NCI-H2107 (cell line): ENCODE data around the gene CCT6B.
"Not testable (repeated sequence)": the region's sequence is repeated elsewhere in the genome, so short reads cannot be mapped to it uniquely, and the experiment has no call there.

Experiments
- DNase-seq: peaks from one replicate; lab custom pipeline; 2025; lab: John Stamatoyannopoulos, UW

The CCT6B gene, protein sequence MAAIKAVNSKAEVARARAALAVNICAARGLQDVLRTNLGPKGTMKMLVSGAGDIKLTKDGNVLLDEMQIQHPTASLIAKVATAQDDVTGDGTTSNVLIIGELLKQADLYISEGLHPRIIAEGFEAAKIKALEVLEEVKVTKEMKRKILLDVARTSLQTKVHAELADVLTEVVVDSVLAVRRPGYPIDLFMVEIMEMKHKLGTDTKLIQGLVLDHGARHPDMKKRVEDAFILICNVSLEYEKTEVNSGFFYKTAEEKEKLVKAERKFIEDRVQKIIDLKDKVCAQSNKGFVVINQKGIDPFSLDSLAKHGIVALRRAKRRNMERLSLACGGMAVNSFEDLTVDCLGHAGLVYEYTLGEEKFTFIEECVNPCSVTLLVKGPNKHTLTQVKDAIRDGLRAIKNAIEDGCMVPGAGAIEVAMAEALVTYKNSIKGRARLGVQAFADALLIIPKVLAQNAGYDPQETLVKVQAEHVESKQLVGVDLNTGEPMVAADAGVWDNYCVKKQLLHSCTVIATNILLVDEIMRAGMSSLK

DNA sequence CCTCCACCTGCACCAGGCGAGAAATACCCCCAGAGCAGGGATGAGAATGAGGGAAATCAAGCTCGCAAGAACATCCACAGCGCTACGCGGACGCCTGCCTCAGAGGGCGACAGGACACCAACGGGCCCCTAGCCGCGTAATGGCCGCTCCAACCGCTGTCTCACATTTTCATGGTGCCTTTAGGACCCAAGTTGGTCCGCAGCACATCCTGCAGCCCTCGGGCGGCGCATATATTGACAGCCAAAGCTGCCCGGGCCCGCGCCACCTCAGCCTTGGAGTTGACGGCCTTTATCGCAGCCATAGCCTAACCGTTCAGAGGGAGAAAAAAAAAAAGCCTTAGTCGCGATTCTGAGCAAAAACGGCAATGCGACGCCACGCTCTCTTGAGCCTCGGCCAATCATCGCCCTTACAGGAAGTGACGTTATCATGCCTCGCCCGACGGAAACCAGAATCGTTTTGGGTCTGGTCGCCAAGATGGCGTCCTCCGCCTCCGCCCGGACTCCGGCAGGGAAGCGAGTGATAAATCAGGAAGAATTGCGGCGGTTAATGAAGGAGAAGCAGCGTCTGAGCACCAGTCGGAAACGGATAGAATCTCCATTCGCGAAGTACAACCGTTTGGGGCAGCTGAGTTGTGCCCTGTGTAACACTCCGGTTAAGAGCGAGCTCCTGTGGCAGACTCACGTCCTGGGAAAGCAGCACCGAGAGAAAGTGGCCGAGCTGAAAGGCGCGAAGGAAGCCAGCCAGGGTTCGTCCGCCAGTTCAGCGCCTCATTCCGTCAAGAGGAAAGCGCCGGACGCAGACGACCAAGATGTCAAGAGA lies at the start of gene CCT6B, which contains the start of gene ZNF830:
Gene CCT6B, minus strand, starts transcription at position 368 of the 819 bp plus-strand sequence. Its CDS starts 67 bp downstream, at position 301.
Gene ZNF830, plus strand, starts transcription at position 448 of the 819 bp plus-strand sequence. Its CDS starts 27 bp downstream, at position 475.
- peak; percentile 90 for DNase-seq

DNA sequence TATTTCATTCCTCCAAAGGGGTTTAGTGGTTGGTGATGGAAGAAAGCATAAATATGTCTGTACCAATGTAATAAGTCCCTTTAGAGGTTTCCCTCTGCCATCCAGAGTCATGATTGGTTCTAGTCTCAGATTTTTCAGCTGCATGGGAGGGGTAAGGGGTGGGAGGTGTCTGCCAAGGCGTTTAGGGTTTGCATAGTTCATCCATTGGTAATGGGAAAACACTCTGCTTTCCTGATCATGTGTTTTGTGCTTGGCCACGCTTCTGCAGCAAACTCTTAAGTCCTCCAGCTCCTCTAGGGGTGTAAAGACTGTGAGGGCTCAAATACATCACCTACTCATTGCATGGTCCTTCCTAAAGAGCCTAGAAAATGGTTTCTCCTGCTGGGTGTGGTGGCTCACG lies 48.8 kb upstream of the CCT6B start:
- no peak for DNase-seq

DNA sequence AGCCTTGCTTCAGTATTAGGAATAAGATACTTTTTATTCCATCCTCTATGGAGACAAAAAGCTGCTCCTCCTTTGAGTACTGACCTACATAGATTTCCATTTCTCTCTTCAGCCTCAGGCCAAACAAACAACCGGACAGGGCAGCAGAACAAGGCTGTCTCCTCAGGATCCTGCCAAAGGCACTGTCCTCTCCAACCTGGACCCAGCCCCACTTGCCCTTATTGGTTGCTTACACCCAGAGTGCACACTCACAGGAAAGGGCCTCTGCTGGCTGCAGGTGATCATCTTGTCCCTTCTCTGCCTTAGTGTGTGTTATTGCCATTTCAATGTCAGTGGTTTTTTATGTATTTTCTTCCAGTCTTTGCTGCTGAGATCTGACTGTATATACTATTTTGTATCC lies 45.7 kb upstream of the CCT6B start:
- DNase-seq, result no peak

DNA sequence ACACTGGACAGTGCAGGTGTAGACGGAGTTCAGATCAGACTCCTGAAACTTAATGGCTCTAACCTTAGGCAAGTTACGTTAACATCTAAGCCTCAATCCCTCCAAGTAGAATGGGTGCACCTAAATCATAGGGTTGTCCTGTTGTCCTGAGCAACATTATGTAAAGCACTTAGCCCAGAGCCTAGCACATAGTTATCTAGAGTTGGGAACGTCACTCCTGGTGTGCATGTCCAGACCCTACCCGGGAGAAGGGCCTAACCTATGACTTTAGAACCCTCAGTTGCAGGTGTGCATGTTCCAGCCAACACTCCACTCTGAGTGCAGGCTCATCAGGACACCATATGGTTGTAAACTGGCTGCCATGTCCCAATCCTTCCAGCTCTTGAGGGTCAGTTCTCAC lies 45.1 kb upstream of the CCT6B start:
- DNase-seq, result no peak

DNA sequence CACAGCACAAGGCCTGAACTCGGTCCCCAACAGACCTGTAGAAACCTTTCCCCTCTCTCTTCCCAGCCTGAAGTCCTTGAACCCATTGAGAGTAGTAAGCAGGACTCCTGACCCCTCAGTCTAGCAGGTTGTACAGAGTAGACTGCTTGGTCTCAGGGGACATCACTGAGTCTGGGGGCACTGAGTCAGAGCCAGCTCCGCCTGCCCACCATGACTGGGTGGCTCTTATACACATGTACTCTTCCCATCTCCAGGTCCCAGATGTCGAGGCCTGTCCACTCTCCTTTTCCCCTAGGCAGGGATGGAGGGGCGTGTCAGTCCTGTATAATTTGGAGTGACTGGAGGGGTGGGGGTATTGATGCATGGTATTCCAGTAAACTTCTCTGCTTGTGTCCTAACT lies 42.5 kb upstream of the CCT6B start:
- no peak for DNase-seq

DNA sequence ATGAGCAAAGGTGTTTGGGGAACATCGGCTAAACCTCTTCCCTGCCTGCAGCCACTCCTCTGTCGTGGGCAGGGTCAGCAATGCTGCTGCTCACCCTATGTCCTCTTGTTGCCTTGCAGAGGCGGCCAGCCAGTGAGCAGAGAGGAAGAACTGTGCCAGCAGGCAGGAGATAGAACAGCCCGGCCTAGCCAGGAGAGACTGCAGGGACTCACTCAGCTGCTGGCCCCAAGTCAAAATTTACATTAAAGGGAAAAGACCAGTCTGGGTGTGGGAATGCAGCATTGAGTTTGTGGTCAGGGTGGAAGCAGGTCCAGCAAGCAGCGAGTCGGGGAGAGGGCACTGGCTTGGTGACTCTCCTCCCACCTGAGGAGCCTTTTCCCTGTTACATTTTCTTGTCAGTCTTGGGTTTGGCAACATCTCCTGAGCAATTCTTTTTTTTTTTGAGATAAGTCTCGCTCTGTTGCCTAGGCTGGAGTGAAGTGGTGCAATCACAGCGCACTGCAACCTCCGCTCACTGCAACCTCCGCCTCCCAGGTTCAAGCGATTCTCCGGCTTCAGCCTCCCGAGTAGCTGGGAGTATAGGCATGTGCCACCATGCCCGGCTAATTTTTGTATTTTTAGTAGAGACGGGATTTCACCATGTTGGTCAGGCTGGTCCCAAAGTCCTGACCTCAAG lies 41.8 kb upstream of the CCT6B start:
- DNase-seq, result no peak

DNA sequence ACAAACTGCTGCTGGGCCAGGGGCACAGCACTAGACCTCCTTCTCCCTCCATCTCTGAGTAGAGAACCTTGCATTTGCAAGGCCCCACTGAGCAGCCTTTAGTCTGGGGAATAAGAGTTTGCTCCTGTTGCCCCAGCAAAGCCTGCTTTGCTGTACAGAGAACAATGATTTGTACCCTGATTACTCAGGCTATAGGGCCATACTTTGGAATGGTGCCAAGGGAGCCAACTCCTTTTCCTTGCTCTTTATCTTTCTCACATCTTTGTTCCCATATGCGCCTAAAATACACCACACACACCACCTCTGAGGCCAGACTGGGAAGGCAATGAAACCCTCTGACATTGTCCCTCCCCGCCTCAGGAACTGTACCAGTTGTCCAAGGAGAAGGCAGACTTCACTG lies 40.3 kb upstream of the CCT6B start:
- no peak for DNase-seq

DNA sequence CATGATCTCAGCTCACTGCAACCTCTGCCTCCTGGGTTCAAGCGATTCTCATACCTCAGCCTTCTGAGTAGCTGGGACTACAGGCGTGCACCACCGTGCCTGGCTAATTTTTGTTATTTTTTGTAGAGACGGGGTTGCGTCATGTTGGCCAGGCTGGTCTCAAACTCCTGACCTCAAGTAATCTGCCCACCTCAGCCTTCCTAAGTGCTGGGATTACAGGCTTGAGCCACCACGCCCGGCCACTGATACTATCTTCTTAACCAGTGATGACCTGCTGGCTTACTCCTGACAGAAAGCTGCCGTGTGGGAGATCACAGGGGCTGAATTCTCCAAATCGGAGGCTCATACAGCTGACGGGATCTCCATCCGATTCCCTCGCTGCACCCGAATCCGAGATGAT lies 39.7 kb upstream of the CCT6B start:
- DNase-seq, result not testable (repeated sequence)

DNA sequence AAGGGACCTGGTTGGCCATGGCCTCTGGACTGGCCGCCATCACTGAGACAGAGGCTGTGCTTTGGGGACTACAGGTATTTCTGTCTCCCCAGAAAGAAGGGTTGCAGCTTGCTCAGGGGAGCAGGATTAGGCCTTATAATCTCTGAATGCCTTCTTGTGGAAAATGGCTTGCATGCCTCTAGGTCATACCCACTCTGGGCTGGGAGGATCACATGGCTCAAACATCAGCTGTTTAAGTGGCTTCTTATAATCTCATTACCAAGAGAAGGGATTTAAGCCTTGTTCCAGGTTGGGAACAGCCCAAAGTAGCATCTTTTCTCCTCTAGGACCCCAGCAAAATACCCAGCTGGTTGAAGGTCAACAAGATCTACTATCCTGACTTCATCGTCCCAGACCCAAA lies 38.2 kb upstream of the CCT6B start:
- DNase-seq, result no peak

DNA sequence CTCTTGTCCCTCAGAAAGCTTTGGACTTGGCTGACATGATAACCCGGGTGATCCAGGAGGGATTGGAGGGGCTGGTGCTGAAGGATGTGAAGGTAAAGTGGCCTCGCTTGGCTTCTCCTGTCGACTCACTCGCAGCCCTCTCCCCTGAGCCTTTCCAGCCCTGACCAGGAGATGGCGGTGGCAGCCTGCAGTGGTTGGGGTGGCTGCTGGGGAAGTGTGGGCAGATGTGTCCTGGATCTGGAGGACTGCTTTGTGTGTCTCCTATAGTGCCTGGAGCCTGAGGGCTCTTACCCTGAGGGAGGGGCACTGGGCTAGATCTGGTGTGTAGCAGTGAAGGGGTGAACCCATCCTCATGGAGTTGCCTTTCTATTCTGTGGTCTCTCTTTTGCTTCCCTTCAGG lies 36.9 kb upstream of the CCT6B start:
- peak; percentile 8 for DNase-seq

DNA sequence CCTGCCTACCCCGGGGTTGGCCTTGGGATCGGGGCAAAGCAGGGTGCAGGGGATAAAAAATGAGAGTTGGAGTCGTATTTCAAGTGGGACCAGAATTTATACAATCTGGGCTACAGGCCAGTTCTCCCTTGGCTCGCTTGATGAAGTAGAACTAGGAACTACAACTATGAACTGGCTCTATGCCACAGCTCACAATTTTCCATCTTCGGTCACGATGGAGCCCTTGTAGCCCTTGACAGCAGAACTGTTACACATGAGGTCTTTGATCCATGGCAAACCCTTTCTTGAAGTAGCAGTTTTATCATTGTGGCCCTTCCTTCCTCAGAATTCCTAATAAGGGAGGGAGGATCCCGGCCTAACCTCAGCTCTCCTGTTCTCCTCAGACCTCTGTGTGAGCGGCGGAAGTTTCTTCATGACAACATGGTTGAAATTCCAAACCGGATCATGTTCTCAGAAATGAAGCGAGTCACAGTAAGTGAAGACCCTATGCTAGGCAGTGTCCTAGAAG lies 36.1 kb upstream of the CCT6B start:
- DNase-seq, result peak; percentile 8

DNA sequence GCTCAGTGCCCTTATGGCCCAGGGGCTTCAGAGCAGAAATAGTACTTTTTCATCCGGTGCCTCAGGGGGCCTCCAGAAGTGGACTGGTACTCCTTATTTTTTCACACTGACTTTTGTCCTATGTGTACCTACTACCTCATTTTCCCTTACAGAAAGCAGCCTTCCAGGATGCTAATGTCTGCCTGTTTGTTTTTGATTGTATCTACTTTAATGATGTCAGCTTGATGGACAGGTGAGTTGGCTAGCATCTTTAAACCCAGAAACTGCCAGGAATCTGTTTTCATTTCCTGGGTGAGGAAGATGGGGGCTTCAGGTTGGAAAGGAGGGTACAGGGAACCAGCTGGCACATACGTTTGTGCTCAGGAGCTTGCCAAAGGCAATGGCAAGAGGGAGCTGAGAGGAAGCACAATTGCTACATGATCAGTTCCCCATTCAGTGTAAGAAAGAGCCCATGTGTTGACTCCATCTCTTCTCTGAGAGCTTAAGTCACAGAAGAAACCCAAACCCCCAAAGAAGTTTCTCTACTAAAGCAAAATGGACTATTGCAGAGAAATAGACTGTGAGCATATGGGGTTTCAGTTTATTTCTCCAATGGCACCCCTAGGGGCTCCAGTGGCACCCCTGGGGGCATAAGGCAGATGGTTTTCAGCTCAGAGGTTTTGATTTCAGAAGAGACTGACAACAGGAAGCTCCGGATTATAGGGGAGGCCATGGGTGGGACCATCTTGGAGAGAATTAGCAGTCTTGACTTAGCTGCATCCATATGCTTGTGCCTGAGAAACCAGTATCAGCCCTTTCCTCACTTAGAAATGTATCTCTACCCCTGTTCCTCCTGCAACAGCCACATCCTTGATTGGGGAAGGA lies 35.4 kb upstream of the CCT6B start:
- no peak for DNase-seq

DNA sequence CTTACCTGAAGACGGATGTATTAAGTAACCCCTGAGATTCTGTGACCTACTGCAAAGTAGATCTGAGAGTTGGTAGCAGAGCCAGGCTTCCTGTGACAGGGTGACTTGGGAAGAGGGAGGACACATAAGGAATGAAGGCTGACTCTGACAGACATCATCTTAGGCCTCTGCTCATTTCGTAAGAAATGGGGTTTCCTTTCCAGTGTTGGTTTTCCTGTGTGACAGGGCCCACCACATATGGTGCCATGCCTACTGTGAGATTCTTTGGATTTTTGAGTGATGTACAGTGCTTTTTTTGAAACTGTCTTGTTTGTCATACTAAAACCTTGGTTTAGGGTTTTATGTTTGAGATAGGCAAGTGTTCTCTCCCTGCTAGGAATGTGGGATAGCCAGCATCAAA lies 31.8 kb upstream of the CCT6B start:
- no peak for DNase-seq

DNA sequence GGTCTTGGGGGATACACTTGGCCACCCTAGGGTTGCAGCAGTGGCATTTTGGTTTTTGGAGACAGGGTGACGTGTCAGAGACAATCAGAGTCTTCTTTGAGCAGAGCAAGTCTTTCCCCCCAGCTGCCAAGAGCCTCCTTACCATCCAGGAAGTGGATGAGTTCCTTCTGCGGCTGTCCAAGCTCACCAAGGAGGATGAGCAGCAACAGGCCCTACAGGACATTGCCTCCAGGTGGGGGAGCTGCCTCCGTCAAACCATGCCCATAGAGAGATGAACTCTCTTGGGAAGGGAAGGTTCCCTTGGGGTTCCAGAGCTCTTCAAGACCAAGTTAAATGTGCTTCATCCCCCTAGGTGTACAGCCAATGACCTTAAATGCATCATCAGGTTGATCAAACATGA lies 30.3 kb upstream of the CCT6B start:
- DNase-seq, result no peak

DNA sequence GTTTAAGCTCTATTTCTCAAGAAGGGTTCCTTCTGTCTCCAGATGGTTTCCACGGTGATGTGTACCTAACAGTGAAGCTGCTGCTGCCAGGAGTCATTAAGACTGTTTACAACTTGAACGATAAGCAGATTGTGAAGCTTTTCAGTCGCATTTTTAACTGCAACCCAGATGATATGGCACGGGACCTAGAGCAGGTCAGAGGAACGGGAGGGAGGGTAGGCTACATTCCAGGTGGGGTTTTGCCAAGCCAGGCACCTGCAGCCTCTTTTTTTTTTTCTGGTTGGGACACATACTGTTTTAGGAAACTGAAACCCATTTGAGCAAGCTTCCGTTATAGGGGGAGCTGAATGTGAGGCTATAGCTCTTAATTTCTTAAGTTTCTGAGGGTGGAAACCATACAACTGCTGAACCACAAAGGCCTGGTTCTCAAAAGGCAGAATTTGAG lies 29.7 kb upstream of the CCT6B start:
- no peak for DNase-seq

DNA sequence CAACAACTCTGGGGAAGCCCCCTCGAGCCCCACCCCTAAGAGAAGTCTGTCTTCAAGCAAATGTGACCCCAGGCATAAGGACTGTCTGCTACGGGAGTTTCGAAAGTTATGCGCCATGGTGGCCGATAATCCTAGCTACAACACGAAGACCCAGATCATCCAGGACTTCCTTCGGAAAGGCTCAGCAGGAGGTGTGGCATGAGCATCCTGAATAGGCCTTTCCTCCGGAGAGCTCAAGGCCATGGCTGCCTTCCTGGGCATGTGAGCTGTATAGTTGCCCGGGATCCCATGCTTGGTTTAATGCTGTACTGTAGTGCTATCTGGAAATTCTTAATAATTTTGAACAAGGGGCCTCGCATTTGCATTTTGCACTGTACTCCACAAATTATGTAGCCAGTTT lies 28.2 kb upstream of the CCT6B start:
- DNase-seq, result no peak

DNA sequence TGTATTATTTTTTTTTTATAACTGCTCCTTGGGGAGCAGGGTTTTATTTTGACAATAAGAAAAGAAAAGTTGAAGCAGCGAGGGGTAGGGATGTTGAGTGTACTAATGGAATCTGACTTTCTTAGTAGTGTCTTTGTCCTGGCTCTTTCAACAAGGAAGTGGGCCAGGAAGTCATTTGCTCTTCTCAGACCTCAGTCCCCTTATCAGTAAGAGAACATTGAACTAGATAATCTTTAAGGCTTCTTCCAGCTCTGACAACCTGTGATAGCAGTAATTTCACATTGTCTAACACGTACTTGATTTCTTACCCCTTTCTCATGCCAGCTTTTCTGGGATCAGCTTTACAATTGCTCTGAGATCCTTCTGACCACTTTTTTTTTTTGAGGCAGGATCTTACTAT lies 27.4 kb upstream of the CCT6B start:
- DNase-seq, result no peak

DNA sequence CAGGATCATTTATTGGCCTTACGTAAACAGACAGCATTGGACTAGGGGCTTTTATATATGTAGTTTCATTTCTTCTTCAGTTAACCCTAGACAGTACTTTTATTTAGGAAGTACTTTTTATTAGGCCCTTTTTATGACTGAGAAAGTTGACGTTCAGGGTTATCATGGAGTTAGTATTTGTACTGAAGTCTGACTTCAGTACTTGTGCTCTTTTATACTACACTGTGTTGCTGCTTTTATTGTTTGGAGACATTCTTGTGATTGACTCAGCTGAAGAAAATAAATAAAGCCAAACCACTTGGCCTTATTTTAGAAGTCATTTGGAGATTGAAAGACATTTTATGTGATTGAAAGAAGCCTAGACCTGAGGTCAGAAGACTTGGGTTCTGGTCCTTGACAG lies 26.0 kb upstream of the CCT6B start:
- DNase-seq, result no peak

DNA sequence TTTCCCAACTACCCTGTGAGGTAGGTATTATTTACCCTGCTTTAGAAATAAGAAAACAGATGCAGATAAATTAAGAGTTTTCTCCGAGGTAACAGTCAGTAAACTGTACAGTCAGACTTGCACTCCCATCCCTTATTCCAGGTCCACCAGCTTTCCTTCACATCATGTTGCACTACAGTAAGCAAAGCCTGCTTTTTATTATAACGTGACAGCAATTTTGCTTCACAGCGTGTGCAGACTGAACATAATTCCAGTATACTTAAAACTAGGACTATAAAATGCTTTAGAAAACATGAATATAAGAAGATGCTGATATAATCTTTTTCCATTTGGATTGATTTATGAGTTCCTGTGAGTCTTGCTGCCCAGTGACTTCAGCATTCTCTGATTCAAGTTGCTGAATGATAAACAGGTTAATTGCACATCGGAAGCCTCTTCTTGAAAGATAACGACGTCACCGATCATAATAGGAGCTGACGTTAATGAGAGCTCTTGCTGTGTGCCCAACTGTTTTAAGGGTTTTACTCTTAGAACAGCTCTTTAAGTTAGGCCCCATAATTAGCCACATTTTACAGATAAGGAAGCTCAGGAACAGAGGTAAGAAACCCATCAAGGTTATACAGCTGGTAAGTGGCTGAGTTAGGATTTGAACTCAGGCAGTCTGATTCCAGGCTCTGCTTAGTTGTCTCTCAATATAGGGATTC lies 20.4 kb upstream of the CCT6B start:
- no peak for DNase-seq
